HL-60 (cell line): ENCODE data around the gene MFF.

Experiments used
- GABPA ChIP-seq: IDR thresholded peaks from 2 replicates; pipeline ENCODE4 v1.6.1; 2012; ENCODE audit warnings: low read depth
- POLR2AphosphoS5 ChIP-seq: IDR thresholded peaks from 2 replicates; pipeline ENCODE4 v1.6.1; 2012; ENCODE audit warnings: low read depth
- TF ChIP-seq, protein P1 (sequence below): IDR thresholded peaks from one replicate; pipeline ENCODE4 v1.5.1; 2011; ENCODE audit warnings: low read length, control low read depth, inconsistent platforms; ENCODE audit not compliant: insufficient read depth

DNA sequence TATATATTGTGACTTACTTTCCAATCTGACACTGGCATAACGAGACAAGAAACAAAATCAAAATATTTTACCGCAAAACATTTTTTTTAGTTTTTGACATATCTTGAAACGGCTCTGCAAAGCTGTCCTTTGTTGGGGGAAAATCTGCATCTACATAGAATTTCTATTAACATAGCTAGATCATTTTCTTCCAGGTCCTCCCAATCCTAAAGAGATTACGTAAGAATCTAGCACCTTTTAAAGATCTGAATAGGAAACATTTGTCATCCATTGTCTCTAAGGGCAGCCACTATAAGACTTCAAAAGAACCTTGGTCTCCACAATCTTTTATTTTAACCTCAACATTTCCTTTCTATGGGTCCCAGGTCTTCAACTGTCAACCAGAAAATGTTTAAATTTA, 1.2 kb upstream of the MFF start:
- TF ChIP-seq, protein P1, sequence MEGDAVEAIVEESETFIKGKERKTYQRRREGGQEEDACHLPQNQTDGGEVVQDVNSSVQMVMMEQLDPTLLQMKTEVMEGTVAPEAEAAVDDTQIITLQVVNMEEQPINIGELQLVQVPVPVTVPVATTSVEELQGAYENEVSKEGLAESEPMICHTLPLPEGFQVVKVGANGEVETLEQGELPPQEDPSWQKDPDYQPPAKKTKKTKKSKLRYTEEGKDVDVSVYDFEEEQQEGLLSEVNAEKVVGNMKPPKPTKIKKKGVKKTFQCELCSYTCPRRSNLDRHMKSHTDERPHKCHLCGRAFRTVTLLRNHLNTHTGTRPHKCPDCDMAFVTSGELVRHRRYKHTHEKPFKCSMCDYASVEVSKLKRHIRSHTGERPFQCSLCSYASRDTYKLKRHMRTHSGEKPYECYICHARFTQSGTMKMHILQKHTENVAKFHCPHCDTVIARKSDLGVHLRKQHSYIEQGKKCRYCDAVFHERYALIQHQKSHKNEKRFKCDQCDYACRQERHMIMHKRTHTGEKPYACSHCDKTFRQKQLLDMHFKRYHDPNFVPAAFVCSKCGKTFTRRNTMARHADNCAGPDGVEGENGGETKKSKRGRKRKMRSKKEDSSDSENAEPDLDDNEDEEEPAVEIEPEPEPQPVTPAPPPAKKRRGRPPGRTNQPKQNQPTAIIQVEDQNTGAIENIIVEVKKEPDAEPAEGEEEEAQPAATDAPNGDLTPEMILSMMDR = no peak
- TF ChIP-seq POLR2AphosphoS5 = no peak
- no peak for TF ChIP-seq GABPA
